HG02970 (cell line): ENCODE measurements around the gene NES.

Experiments
- ATAC-seq: cut with Tn5 transposase; IDR thresholded peaks from one replicate; pipeline ENCODE4 v1.9.1; 2021; ENCODE audit warnings: mild to moderate bottlenecking, moderate library complexity, moderate number of reproducible peaks; ENCODE audit not compliant: unreplicated experiment, low FRiP score

Gene NES

DNA sequence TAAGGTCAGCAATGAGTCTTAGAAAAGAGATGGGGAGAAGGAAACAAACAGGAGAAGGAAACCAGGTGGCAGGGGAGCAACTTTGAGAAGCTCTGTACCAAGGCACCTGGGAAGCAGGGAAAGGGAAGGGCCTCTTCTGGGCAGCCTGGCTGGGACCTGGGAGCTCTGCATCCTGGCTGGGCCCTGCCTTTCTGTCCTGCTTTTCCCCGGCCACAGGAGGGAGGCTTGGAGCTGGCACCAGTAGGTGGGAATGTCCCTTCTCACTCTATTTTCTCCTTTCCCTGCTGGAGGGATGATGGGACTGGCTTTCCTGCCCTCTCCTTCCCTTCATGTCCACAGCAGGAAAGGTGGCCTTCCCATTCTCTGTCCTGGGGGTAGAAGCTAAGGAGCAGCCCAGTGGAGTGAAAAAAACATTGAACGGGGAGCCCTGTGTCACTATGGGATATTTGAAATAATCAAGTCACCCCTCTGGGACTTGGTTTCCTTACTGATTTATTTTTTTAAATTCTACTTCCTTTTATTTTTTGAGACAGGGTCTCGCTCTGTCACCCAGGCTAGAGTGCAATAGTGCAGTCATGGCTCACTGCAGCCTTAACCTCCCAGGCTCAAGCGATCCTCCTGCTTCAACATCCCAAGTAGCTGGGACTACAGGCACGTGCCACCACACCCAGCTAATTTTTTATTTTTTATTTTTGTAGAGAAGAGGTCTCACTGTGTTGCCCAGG, 5.1 kb upstream of the NES start:
- no peak for ATAC-seq

DNA sequence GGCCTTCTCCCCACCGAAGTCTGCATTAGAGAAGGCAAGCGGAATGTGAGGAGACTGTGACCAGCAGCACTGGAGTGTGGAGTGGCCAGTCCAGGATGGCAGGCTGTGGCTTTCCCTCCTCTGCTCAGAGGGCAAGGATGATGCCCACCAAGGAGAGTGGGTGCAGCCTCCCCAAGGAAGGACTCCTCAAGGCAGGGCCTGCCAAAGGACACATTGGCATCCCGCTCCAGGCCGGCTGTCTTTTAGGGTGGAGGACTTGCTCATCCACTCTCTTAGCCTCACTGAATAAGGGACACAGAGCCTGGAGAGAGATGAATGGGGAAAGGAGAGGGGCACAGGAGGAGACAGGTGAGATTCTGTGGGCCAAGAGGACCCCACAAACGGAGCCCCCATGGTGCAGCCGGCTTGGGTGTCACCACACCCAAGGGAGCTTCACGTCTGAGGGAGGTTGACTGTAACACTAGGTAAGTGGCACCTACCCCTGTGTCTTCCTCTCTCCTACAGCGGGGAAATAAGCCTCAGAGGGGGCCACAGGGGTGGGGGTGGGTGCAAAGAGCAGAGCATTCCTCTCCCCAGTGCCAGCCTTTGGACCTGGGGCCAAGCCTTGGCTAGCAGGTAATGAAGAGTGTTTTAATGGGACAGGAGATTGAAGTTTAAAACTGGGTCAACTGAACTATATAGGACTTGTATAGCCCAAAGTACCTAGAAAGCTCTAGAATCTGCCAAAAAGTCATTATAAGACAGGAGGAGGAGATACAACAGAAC, 4.2 kb upstream of the NES start:
- no peak for ATAC-seq

DNA sequence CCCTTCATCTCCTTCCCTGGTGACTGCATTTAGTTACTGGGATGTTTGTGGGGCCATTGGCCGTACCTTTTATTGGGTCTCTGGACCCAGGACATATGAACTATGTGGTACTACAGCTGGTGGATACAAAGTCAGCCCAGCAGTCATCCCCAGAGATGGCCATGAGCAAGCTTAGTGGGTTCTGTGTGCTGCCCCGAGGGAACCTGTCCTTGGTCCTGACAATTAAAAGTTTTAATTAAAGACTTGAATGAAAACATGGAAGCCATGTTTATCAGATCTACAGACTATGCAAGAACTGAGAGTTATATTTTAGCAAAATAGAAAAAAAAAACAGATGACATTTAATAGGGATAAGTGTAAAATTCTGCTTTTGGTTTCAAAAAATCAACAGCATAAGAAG, 2.8 kb upstream of the NES start:
- ATAC-seq: no peak

DNA sequence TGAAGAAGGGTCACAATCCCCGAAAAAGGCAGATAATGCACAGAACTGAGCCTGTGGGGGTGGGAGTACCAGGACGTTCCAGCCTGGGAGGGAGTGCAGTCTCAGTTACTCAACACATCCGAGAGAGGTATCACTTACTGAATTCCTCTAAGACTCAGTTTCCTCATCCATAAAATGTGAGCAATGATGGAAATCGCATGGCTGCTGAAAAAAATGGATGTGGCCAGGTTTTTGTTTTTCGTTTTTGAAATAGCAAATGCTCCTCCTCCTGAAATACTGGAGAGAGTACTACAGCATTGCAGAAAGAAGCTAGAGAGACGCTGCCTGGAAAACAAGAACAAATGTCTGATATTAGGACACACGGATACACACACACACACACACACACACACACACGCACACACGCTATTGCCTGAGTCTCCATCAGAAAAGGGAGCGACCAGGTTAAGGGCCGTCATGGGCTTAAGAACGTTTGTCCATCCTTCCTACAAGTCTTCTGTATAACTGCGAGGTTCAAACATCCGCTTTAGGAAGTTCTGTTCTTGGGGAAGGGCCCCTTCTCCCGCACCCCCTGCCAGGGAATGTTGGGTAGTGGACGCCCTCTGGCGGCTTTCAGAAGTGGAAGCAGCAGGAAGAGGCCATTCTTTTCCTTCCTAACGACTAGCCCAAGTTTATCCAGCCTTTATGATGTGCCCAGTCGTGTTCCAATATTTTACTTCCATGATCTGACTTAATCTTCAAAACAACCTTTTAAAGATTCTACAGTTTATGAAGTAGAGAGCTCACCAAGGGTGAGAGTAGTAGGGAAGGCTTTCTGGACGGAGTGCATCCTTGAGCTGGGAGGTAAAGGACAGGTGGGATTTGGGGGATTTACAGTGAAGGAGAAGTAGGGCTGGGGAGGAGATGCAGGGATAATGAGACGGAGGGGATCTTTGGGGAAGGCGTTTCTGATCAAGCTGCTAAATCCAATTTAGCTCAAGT, 699 bp upstream of the NES start:
- ATAC-seq: no peak

GRCh38 chr1:156676114-156676819, 940 bp downstream of the NES start:
- no peak for ATAC-seq

- no peak for ATAC-seq
Measured at GRCh38 chr1:156675210-156676113, 1.7 kb downstream of the NES start.

DNA sequence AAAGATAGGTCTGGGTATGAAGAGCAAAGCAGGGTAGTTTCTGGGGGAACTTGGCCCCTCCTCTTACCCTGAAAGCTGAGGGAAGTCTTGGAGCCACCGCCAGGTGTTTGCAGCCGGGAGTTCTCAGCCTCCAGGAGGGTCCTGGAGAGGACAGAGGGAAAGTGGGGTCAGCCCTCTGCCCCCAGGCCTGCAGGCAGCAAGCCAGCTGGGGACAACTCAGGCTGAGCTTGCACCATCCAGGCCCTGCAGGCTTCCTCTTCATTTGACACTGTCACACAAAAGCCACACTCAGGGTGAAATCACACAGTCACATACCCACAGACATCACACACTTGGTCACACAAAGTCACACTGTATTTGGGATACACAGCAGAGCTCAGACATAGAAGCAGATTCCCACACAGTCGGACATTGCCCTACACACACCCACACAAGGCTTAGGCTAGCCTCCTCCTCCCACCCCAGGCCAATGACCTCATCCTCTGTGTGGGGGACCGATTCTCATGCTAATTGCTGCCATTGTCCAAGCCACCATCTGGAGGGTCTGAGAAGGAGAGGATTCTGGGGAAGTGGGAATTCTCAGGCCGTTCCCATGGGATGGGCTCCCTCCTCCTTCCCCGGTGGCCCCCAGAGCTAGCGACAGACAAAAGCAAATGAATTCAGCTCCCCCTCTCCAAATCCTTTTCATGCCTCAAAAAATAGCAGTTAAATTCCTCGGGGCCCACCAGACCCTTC, 3.7 kb downstream of the NES start:
- ATAC-seq: no peak

GRCh38 chr1:156671804-156672203, 5.4 kb downstream of the NES start:
- ATAC-seq: no peak

DNA sequence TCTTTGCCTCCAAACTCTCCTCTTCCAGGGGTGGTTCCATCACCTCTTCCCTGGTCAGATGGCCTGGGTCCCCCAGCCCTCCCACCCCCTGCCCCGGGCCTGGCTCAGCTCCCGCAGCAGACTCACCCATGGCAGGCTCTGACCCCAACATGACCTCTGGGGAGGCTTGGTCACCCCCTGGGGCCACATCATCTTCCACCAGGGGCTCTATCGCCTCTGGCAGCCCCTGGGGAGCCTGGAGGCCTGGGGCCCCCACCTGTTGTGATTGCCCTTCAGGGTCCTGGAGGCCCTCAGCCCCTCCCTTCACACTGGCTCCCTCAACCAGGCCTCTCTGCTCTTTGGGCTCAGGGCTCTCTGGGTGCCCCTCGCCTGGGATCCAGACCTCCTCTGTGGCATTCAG, 6.4 kb downstream of the NES start:
- ATAC-seq: no peak

GRCh38 chr1:156670359-156670758, 6.8 kb downstream of the NES start:
- ATAC-seq: no peak

DNA sequence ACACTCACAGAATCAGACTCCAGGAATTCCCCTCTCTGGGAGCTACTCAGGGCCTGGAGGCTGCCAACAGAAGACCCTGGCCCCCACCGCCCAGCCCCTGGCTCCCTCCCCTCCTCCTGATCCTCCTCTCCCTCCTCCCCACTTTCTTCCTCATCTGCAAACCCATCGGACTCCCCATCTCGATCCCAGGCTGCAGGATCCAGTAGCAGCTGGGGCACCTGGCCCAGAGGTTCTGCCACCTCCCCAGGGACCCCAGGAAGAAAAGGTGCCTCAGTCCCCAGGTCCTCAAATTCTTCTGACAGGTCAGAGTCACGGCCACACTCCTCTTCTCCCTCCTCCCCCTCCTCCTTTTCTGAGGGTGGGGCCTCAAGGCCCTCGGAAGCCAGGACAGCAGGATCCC, 7.4 kb downstream of the NES start:
- no peak for ATAC-seq

DNA sequence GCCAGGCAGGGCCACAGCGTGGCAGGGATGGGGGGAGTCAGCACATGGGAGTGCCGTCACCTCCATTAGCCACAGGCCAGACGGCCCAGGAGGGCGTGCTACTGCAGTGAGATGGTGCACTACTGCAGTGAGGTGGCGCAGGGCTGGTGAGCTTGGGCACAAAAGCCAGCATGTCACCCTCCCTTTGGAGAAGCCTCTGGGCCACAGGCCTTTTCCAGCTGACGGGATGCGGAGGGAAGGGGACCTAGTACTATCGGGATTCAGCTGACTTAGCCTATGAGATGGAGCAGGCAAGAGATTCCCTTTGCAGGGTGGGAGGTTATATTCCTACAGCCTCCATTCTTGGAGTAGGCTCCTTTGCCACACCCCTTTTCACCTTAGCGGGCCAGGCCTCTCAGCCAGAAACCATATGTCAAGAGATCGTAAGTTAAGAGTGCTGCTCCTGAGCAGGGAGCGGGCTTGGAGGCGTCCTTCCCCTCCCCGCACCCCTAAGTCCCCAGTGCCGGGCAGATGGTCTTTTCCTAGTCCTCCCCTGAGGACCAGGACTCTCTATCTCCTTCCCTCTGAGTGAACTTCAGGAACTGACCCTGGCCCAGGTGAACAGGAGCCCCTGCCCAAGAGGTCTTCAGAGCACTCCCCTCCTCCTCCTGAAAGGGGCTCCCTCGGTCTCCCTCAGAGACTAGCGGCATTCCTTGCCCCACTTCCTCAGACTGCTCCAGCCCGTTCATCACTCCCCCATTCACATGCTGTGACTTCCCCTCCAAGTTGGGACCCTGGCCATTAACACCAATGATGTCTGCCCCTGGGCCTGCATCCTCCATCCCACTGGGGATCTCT, 8.2 kb downstream of the NES start:
- no peak for ATAC-seq

DNA sequence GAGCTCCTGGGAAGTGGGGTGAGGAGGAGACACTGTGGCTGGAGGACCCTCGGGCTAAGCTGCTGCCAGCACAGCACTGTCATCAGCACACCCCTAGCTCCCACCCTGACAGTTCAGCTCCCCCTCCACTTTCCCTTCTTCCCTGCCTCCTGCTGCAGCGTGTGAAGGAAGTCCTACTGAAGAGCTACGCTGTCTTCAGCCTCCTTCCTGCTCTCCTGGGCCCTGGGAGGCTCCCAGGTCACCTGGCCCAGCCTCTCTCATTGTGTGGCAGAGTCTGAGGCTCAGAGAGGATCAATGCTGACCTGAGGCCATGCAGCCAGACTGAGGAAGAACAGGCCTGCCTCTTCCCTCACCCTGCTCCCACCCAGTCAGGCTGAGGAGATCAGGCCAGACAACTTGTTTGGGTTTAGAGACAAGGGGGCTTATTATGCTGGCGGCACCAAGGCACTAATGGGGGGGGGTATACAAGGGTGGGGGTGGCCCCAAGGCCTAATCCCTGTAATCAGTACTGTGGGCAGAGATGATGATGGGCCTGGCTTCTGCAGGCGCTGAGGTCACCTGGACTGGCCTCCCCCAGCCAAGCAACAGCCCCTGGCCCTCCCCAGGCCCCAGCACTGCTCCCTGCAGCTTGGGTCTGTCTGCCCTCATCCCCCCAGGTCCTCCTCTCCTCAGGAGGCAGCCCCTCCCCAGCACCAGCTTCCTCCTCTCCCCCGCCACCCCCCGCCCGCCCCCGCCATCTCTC, 9.1 kb downstream of the NES start:
- ATAC-seq: no peak

- no peak for ATAC-seq
Measured at GRCh38 chr1:156667610-156667967, 9.6 kb downstream of the NES start.

GRCh38 chr1:156666862-156667609, 10.2 kb downstream of the NES start:
- ATAC-seq: no peak

- ATAC-seq: no peak
Measured at GRCh38 chr1:156665539-156665938, 11.7 kb downstream of the NES start.
